H7 (cell line): ENCODE data around the gene EPHB2. TPM values are rescaled to one million over a fixed set of nuclear protein-coding genes. Genes with fewer than 3 reads are reported as not detected.

Experiments used
- DNase-seq: peaks from one replicate; pipeline ENCODE4 v3.0.0; 2012
- H3K27me3 ChIP-seq: 2 replicates; pipeline ENCODE4 v1.6.0; 2011; ENCODE audit warnings: mild to moderate bottlenecking, low read length; ENCODE audit not compliant: control insufficient read depth, insufficient read depth
- H3K36me3 ChIP-seq: replicated peaks from 2 replicates; pipeline ENCODE4 v1.5.1; 2011; ENCODE audit warnings: low read length; ENCODE audit not compliant: control insufficient read depth, insufficient read depth
- H3K4me3 ChIP-seq: 2 replicates; pipeline ENCODE4 v1.5.1; 2011; ENCODE audit warnings: low read depth, mild to moderate bottlenecking, control low read depth, low read length, moderate library complexity; ENCODE audit not compliant: insufficient read depth
- total RNA-seq: library from RNA; depleted of rRNA; stranded (reverse); fragments of >200 nt; shearing (Covaris generic); gene quantifications from 2 replicates; pipeline ENCODE4 v1.2.3, GENCODE V29; 2014

The EPHB2 gene
- total RNA-seq, 1 experiment from 2014 or later, result 14.8 TPM

DNA sequence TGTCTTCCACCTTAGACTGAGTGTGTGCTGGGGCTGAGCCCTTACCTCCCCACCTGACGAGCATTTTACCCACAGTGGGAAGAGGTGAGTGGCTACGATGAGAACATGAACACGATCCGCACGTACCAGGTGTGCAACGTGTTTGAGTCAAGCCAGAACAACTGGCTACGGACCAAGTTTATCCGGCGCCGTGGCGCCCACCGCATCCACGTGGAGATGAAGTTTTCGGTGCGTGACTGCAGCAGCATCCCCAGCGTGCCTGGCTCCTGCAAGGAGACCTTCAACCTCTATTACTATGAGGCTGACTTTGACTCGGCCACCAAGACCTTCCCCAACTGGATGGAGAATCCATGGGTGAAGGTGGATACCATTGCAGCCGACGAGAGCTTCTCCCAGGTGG lies 73.7 kb downstream of the EPHB2 start:
- H3K27me3 ChIP-seq, result no peaks in the 10 kb centered on the region; the same call in 1 of the 2 replicates
- no peak for DNase-seq
- H3K4me3 ChIP-seq, result no peak overlapping the region
- no peaks in the 10 kb centered on the region for H3K36me3 ChIP-seq

DNA sequence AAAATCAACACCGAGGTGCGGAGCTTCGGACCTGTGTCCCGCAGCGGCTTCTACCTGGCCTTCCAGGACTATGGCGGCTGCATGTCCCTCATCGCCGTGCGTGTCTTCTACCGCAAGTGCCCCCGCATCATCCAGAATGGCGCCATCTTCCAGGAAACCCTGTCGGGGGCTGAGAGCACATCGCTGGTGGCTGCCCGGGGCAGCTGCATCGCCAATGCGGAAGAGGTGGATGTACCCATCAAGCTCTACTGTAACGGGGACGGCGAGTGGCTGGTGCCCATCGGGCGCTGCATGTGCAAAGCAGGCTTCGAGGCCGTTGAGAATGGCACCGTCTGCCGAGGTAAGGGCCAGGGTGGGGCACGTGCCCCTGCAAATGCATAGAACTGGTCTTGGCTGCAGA lies 74.1 kb downstream of the EPHB2 start:
- no peak for DNase-seq
- no peaks in the 10 kb centered on the region for H3K36me3 ChIP-seq
- no peak overlapping the region for H3K4me3 ChIP-seq
- H3K27me3 ChIP-seq, result no peaks in the 10 kb centered on the region; the same call in 1 of the 2 replicates

DNA sequence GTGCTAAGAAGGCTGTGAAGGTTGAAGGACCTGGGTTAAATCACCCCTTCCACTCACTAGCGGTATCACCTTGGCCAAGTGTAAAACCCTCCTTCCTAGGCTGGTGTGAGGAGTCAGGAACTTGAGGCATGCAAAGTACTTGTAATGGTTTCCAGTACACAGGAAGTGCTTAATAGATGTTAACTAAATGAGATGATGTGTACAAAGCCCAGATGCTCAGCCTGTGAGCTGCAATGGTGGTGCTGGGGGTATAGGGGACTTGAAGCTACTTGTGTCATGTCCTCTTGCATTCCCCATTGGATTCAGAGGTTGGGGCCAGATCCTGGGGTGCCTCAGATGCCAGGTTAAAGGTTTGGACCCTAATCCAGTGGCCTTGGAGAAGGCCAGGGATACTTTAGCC lies 75.5 kb downstream of the EPHB2 start:
- no peak for DNase-seq
- Histone ChIP-seq H3K27me3 (no peaks in the 10 kb centered on the region; the same call in 1 of the 2 replicates), H3K4me3 (no peak overlapping the region), H3K36me3 (no peaks in the 10 kb centered on the region)

DNA sequence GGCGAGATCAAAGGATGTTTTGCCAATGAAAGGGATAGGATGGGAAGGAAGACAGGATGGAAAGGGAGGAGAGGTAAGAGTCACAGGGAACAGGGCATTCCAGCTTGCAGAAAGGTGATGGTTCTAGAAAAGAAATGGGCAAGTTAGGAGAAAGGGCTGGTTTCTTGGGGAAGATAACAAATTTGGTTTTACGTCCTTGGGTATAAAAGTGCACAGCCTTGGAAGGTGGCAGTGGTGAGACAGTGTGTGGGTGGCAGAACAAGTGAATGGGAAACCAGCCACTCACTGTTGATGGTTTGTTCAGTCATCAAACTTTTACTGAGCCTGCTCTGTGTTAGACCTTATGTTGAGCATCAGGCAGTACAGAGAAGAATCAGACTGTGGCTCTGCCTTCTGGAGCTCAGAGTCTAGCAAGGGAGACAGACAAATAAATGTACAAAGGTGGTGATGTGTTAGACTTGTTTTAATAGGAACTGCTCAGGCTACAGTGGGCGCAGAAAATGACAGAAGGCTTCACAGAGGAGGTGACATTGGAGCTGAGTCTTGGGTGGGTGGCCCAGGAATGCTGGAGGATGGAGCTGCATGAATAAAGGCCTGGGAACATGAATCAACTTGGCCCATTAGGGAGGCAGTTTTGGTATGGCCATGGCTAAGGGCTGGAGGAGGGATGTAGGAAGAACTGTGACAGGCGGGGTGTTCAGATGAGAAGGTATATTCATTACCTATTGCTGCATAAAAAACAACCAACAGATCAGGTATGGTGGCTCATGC lies 76.3 kb downstream of the EPHB2 start:
- Histone ChIP-seq H3K4me3 (no peak overlapping the region), H3K36me3 (no peaks in the 10 kb centered on the region), H3K27me3 (no peaks in the 10 kb centered on the region; the same call in 1 of the 2 replicates)
- DNase-seq, result no peak

DNA sequence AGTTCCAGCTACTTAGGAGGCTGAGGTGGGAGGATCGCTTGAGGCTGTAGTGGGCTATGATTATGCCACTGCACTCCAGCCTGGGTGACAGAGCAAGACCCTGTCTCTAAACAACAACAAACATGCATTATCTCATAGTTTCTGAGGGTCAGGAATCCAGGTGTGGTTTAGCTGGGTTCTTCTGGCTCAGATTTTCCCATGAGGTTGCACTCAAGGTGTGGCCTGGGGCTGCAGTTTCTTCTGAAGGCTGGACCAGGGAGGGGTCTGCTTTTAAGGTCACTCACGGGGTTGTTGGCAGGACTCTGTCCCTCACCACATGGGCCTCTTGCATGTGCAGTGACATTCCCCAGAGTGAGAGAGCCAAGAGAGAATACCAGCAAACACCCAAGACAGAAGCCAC lies 77.0 kb downstream of the EPHB2 start:
- DNase-seq, result no peak
- no peaks in the 10 kb centered on the region for H3K36me3 ChIP-seq
- no peaks in the 10 kb centered on the region; the same call in 1 of the 2 replicates for H3K27me3 ChIP-seq
- no peak overlapping the region for H3K4me3 ChIP-seq

DNA sequence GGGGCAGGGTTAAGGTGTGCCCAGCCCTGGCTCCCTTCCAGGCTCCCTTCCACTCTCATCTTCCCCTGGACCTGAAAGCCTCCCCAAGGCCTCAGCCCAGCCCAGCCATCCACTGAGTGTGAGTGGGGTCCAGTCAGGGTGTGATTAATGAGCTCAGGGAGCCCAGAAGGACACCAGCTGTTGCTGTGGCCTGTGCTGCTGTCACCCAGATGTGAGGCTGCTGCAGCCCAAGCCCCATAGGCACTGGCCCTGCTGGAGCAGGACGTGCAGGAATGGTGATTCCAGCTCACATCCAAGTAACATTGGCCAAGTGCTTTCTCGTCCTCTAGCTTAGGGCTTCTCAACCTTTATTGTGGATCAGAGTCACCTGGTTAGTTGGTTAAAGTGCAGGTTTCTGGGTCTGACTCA lies 77.6 kb downstream of the EPHB2 start:
- no peaks in the 10 kb centered on the region for H3K36me3 ChIP-seq
- no peaks in the 10 kb centered on the region for H3K27me3 ChIP-seq
- H3K4me3 ChIP-seq, result no peak overlapping the region
- DNase-seq, result no peak

DNA sequence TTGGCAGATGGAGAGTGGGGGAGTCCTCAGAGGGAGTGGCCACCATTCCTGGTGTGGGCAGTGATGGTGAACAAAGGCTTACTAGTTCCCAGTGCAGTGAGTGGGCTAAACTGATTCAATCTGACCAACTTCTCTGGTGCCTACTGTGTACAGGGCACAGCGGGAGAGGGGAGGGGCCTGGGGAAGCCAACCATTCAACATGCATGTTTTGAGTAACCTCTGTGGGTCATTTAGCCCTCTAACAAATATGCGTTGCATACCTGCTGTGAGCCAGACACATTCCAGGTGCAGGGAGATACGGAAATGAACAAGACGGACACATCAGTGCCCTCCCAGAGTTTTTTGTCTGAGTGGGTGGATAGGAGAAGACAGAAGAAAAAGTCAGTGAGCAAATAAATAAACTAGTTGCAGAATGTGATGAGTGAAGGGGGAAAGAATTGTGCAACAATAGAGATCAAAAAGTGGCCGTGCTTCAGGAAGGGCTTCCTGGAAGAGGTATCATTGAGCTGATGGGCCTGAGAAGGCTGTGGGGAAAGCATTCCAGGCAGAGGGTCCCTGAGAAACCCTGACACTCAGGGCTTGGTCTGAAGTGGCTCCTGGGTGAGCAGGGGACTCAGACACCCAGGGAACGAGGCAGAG lies 78.8 kb downstream of the EPHB2 start:
- DNase-seq, result no peak
- H3K27me3 ChIP-seq, result no peaks in the 10 kb centered on the region
- H3K4me3 ChIP-seq, result no peak overlapping the region
- no peaks in the 10 kb centered on the region for H3K36me3 ChIP-seq

DNA sequence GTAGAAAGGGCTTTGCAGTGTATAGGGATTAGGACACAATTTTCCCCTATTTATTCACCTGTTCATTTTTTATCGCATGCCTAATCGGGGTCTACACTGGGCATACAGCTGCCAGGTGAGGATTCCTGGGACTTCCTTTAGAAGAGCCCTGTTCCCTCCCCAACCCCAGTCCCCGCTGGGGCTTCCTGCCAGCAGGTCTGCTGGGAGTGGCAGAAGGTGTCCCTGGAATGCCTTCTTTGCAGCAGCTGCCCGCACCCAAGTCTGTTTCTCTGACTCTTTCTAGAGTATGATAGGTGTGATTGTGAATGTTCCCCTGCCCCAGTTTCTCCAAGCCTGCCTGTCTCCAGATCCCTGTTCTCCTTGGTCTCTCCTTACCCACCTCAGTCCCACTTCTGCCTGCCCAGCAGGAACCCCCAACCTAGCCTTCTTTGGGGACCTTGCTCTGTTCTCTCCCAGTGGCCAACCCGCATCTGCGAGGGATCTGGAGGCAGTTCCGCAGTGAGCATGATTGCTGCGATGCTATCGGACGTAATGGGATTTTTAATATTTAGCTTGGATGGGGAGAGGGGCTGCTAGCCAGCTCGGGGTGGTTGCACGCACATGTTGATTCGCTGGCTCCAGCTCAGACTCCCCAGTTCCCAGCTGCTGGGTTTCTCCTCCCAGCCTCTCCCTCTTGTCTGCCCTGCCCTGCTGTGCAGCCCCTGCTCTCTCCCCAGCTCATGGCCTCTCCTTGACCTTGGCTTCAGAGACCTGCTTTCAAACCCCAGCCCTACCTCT lies 79.8 kb downstream of the EPHB2 start:
- H3K36me3 ChIP-seq, result no peaks in the 10 kb centered on the region
- H3K27me3 ChIP-seq, result no peaks in the 10 kb centered on the region
- no peak for DNase-seq
- H3K4me3 ChIP-seq, result no peak overlapping the region

DNA sequence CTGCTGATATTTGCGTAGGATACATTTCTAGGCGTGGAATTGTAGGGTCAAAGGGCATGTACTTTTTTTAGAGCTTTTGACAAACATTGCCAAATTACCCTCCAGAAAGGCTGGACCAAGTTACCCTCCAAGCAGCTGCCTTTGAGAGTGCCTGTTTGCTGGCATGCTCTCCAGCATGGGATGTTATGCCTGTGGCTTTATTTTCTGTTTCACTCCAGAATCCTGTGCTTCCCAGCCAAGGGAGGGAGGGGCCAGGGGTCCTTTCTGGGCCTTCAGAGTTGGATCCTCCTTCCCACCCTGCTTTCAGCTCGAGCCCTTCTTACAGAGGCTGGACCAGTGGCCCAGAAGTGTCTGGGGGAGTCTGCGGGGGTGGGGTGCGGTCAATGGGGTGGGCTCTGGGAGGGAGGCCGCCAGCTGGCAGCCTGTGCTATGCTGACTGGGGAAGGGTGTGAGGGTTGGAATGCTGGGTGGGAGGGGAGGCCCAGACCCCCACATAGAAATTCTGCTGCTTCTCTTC lies 81.2 kb downstream of the EPHB2 start:
- H3K36me3 ChIP-seq, result no peaks in the 10 kb centered on the region
- no peak for DNase-seq
- no peaks in the 10 kb centered on the region for H3K27me3 ChIP-seq
- no peak overlapping the region for H3K4me3 ChIP-seq

DNA sequence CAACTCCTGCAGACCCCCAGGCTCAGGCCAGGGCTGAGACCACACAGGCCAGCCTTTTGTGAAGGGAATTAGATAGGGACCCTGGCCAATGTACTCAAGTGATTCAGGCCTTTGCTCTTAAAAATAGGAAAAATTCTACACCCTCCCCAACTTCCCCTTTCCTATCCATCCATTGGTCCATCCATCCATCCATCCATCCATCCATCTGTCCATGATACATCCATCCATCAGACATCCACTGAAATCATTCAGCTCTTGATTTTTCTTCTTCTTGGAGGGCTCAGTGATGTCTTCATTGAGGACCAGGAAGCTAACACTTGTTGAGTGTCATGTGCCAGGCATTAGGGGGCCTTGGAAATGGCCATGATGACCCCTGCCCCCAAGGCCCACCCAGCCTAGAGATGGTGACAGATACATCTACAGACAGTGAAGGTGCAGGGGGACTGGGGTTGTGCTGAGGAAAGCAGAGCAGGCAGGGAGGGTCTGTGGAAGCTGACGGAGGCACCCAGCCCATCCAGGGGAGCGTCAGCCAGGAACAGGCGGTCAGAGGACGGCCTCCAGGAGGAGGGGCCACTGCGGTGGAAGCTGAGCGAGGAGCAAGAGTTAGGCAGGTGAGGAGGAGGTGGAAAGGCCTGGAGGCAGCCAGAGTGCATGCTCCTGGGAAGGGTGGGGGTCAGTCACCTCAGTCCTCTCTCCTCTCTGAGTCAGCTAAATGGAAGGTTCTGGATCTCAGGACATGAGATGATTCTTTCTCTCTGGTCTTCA lies 81.9 kb downstream of the EPHB2 start:
- Histone ChIP-seq H3K27me3 (no peaks in the 10 kb centered on the region), H3K36me3 (no peaks in the 10 kb centered on the region), H3K4me3 (no peak overlapping the region)
- peak; percentile 91 for DNase-seq

DNA sequence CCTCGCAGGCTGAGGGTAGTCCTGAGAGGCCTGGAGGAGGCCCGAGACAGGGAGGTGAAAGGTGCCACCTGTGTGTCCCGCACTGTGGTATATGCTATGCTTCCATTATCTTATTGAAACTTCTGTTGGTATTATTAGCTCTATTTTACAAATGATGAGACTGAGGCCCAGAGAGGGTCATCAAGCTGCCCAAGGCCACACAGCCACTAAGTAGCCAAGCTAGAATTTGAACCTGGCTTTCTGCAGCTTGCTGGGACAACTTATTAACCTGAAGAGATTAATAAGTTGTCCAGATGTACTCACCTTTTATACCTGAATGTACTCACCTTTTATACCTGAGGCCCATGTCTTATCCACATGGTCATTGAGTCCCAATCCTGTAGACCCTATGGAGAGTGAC lies 83.0 kb downstream of the EPHB2 start:
- H3K36me3 ChIP-seq, result no peaks in the 10 kb centered on the region
- no peak for DNase-seq
- no peak overlapping the region for H3K4me3 ChIP-seq
- H3K27me3 ChIP-seq, result no peaks in the 10 kb centered on the region

DNA sequence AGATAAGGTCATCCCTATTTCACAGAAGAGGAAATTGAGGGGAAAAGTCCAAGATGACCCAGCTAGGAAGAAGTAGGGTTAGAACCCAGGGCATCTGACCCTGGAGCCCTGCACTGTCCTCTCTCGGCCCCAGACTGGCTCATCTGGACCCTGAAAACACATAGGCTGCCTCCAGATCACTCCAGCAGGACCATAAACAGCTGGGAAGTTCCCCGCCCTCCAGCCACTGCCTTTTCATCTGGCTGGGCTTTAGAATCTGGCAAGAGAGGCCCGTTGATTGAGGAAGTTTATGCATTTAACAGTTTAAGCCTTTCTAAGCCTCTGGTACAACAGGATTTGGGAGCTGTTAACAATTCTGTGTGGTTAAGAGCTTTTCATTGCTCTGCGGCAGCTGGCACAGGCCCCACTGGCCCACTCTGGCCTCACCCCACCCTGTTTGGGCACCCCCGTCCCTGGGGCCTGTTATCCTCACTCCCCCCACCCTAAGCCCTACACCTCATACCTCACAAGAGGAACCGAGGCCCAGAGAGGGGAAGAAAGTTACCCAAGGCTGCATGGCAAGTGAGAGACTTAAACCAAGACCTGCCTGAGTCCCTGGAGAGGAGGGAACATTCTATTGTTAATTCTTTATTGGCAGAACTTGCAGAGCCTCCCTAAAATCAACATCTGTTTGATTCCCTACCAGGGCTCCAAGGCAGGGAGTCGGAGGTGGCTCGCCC lies 84.2 kb downstream of the EPHB2 start:
- peak; percentile 61 for DNase-seq
- Histone ChIP-seq H3K36me3 (no peaks in the 10 kb centered on the region), H3K27me3 (no peaks in the 10 kb centered on the region), H3K4me3 (no peak overlapping the region)

DNA sequence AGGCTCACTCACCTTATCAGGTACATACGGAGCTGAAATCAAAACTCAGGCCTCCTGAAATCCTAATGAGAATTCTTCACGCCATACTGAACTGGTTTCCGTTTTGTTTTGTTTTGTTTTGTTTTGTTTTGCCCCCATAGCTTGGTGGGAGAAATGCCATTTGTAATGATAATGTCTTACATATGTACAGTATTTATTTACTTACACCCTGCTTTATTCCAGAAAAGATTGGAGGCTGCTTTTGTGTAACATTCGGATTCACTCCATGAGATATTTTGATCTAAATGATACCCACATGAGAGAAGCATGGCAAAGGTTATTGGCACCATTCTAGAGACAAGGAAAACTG lies 84.7 kb downstream of the EPHB2 start:
- Histone ChIP-seq H3K27me3 (no peaks in the 10 kb centered on the region), H3K36me3 (no peaks in the 10 kb centered on the region), H3K4me3 (no peak overlapping the region)
- DNase-seq, result no peak

DNA sequence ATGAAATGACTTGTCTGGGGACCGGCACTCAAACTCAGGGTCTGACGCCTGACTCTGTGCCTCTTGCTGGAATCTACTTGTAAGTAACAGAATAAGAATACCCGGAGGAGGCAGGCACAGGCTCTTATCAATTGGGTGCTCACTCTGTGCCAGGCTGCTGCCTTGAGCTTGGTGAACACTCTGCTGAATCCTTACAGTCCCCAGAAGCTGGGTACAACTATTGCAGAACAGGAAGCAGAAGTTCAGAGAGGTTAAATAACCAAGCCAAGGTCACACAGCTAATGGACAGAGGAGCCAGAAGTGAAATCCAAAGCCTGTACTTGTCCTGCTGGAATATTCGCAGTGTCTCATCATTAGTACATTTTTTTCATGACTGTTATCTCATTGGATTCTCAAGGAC lies 86.0 kb downstream of the EPHB2 start:
- Histone ChIP-seq H3K36me3 (no peaks in the 10 kb centered on the region), H3K27me3 (no peaks in the 10 kb centered on the region), H3K4me3 (no peak overlapping the region)
- DNase-seq, result no peak
